ENCODE results near the gene RPS6KA3. TPM values are rescaled to one million over a fixed set of nuclear protein-coding genes. Genes with fewer than 3 reads are reported as not detected.
A peak's percentile ranks its signal among the peaks of the same experiment; 100 is the strongest.

RPS6KA3 gene
- total RNA-seq, 1 experiment from 2014 or later, result 9.2 TPM

DNA sequence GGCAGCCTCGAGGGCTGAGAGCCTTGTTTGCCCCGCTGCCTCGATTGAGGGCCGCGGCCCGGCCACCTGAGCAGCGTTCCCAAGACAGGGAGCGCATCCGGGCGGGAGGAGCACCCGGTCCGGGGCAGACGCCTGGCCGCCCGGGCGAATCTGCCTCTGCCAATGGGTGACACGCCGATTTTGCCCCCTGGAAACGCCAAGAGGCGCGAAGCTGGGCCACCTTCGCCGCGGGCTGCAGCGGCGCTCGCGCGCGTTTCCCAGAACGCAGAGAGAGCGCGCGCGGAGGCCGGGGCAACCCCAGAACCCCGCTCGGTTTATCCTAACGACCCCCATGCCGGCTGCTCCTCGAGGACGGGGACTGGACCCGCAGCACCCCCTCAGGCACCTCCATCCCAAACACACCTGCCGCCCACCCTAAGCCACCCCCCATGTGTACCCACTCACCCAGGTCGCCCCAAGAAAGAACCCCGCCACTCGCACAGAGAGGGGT lies 150.6 kb downstream of the RPS6KA3 start:
- Mint-ChIP-seq H3K4me1 (peaks cover 0 to 8% of the 10 kb centered on the region in 2 experiments; a peak in 2 of 4 replicates), H3K27me3 (ENCODE audit: low read depth) (peaks cover 43% of the 10 kb centered on the region), H3K4me3 (peak overlapping the region; percentile 56 to 79), H3K36me3 (ENCODE audit: insufficient read depth in 1 of 3, low read depth in 3 of 3) (peaks cover 2 to 10% (median 2%) of the 10 kb centered on the region in 3 experiments; a peak in 3 of 7 replicates), H3K27ac (no peak overlapping the region), H3K9me3 (peaks cover 56 to 67% of the 10 kb centered on the region in 2 experiments)
- H3K56ac ChIP-seq (ENCODE audit: insufficient read length, low read depth, low read length), result no peak overlapping the region
- no peak overlapping the region for H4K91ac ChIP-seq (ENCODE audit: insufficient read length, low read depth, low read length)
- no peak overlapping the region for H3K4ac ChIP-seq (ENCODE audit: low read depth, low read length)
- H3K23me2 ChIP-seq (ENCODE audit: insufficient read length, low read depth, low read length, poor library complexity, severe bottlenecking), result no peaks in the 10 kb centered on the region
- H3K9me3 ChIP-seq (ENCODE audit: control insufficient read depth, low read depth, low read length), result peaks cover 10% of the 10 kb centered on the region
- no peak overlapping the region for H2AK5ac ChIP-seq (ENCODE audit: insufficient read length, low read length)
- WGBS (ENCODE audit: extremely low coverage, insufficient read length, low lambda C conversion rate), result no CpG with 5 or more reads among the region's 47 CpGs
- no peak overlapping the region for H2BK12ac ChIP-seq (ENCODE audit: insufficient read length, low read depth, low read length)
- DNase-seq, result peak; percentile 33
- TF ChIP-seq, protein P1, sequence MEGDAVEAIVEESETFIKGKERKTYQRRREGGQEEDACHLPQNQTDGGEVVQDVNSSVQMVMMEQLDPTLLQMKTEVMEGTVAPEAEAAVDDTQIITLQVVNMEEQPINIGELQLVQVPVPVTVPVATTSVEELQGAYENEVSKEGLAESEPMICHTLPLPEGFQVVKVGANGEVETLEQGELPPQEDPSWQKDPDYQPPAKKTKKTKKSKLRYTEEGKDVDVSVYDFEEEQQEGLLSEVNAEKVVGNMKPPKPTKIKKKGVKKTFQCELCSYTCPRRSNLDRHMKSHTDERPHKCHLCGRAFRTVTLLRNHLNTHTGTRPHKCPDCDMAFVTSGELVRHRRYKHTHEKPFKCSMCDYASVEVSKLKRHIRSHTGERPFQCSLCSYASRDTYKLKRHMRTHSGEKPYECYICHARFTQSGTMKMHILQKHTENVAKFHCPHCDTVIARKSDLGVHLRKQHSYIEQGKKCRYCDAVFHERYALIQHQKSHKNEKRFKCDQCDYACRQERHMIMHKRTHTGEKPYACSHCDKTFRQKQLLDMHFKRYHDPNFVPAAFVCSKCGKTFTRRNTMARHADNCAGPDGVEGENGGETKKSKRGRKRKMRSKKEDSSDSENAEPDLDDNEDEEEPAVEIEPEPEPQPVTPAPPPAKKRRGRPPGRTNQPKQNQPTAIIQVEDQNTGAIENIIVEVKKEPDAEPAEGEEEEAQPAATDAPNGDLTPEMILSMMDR (conservative IDR thresholded peaks at IDR 0.05), result no peak
- H2BK15ac ChIP-seq (ENCODE audit: low read depth, low read length), result no peak overlapping the region
- peak overlapping the region; percentile 34 for H3K4me2 ChIP-seq (ENCODE audit: insufficient read depth, insufficient read length, low read length)
- H3K9ac ChIP-seq (ENCODE audit: extremely low read depth, insufficient read length, low read length), result no peak overlapping the region
- no peak overlapping the region for H3K18ac ChIP-seq (ENCODE audit: insufficient read length, low read depth, low read length)
- no peaks in the 10 kb centered on the region for H3K4me1 ChIP-seq (ENCODE audit: insufficient read depth, low read length)
- H3K79me1 ChIP-seq (ENCODE audit: insufficient read depth, low read depth, low read length, poor library complexity, severe bottlenecking), result no peaks in the 10 kb centered on the region
- H2BK5ac ChIP-seq (ENCODE audit: insufficient read length, low read length), result no peak overlapping the region
- no peaks in the 10 kb centered on the region for H3K79me2 ChIP-seq (ENCODE audit: insufficient read depth, low read length)
- no peak overlapping the region for H2AFZ ChIP-seq (ENCODE audit: low read length)
- no peak overlapping the region for H3T11ph ChIP-seq (ENCODE audit: low read length)
- no peak overlapping the region for H2BK20ac ChIP-seq (ENCODE audit: low read depth, low read length, poor library complexity, severe bottlenecking)
- H4K8ac ChIP-seq (replicated peaks; ENCODE audit: insufficient read length, low read depth, low read length), result no peak overlapping the region
- no peak overlapping the region for H4K5ac ChIP-seq (ENCODE audit: insufficient read length, low read depth, low read length)
- no peak overlapping the region for H2BK120ac ChIP-seq (ENCODE audit: low read depth, low read length, poor library complexity, severe bottlenecking)
- H4K20me1 ChIP-seq (ENCODE audit: control insufficient read depth, insufficient read depth, insufficient read length), result no peaks in the 10 kb centered on the region
- peaks cover 5% of the 10 kb centered on the region; the same call in 1 of the 2 replicates for H3K27me3 ChIP-seq (ENCODE audit: insufficient read depth, low read length)
- no peak overlapping the region for H3K14ac ChIP-seq (ENCODE audit: insufficient read depth, low read length)
- no peak overlapping the region for H3K23ac ChIP-seq (ENCODE audit: insufficient read length, low read depth, low read length)
- no peak overlapping the region for H3K27ac ChIP-seq (ENCODE audit: insufficient read length, low read depth, low read length)
